Body of pancreas (tissue), 4 donors: ENCODE results near the gene LRRC37A2.
"Not testable (repeated sequence)": the region's sequence is repeated elsewhere in the genome, so short reads cannot be mapped to it uniquely, and the experiment has no call there.

Source experiments
- POLR2A ChIP-seq, 3 donors: fragments of 450-650 bp; IDR thresholded peaks; one replicate each; pipeline ENCODE4 v1.6.1; 2016; ENCODE audit warnings: antibody characterized with exemption in 3 of 3, mild to moderate bottlenecking in 2 of 3
- TF ChIP-seq, protein P1 (sequence below), 7 experiments: fragments of 450-650 bp in 4 of 7; fragments of 200-600 bp in 3 of 7; sonication (generic) in 3 of 7; IDR thresholded peaks; one replicate each; pipeline ENCODE4 v1.5.1; 2016 to 2019; ENCODE audit warnings: antibody characterized with exemption in 7 of 7

DNA sequence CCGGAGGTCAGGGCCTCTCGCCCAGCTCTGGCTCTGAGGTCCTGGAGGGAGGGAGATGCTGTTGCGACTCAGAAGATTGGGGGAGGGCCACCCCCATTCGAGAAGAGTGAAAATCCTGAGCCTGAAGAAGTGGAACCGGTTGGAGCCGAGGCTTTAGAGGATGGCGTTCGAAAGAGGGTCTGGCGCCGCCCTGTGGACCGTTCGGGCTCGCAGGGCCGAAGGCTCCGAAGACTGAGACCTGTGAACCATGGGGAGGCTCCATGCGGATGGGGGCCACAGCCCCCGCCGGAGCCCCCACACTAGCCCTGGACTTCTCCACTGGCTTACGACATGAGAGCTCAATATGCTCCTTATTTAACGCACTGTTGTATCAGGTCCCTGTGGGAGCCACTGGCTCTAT lies 46.9 kb downstream of the LRRC37A2 start:
- TF ChIP-seq, protein P1, sequence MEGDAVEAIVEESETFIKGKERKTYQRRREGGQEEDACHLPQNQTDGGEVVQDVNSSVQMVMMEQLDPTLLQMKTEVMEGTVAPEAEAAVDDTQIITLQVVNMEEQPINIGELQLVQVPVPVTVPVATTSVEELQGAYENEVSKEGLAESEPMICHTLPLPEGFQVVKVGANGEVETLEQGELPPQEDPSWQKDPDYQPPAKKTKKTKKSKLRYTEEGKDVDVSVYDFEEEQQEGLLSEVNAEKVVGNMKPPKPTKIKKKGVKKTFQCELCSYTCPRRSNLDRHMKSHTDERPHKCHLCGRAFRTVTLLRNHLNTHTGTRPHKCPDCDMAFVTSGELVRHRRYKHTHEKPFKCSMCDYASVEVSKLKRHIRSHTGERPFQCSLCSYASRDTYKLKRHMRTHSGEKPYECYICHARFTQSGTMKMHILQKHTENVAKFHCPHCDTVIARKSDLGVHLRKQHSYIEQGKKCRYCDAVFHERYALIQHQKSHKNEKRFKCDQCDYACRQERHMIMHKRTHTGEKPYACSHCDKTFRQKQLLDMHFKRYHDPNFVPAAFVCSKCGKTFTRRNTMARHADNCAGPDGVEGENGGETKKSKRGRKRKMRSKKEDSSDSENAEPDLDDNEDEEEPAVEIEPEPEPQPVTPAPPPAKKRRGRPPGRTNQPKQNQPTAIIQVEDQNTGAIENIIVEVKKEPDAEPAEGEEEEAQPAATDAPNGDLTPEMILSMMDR (IDR thresholded peaks at IDR 0.05) = not testable (repeated sequence)
- not testable (repeated sequence) for TF ChIP-seq POLR2A (IDR thresholded peaks at IDR 0.05)
